UCSD-AML1 (cell line): Measurements from ENCODE around the gene PIP4K2A.
A peak's percentile ranks its signal among the peaks of the same experiment; 100 is the strongest.

Experiments
- DNase-seq: peaks from one replicate; lab custom pipeline; 2025; ENCODE audit not compliant: unreplicated experiment; lab: John Stamatoyannopoulos, UW

The PIP4K2A gene

DNA sequence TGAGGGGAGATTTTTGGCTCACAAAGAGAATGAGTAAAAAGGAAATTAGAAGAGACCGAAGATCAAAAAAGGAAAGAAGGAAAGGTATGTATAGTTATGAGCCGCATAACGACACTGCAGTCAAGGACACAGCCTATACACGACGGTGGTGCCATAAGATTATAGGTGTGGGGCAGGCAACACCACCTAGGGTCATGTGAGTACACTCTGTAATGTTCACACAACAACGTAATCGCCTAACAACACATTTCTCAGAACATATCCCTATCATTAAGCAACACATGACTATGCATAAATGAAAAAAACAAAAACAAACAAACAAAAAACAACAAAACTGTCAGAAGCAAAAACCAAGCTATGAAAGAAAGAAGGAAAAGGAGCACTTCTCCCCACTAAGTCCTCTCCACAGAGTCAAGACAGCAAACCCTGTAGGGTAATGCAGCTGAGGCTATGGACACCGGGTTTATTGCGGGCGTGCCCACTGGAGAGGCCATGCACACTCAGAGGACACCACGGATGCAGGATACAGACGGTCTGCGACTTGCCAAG, 45.1 kb downstream of the PIP4K2A start:
- no peak for DNase-seq

GRCh38 chr10:22667093-22667480, 47.3 kb downstream of the PIP4K2A start:
- no peak for DNase-seq

GRCh38 chr10:22666287-22667092, 47.9 kb downstream of the PIP4K2A start:
- peak; percentile 41 for DNase-seq

- no peak for DNase-seq
These were observed 49.0 kb downstream of the PIP4K2A start for GRCh38 chr10:22665329-22665728.

DNA sequence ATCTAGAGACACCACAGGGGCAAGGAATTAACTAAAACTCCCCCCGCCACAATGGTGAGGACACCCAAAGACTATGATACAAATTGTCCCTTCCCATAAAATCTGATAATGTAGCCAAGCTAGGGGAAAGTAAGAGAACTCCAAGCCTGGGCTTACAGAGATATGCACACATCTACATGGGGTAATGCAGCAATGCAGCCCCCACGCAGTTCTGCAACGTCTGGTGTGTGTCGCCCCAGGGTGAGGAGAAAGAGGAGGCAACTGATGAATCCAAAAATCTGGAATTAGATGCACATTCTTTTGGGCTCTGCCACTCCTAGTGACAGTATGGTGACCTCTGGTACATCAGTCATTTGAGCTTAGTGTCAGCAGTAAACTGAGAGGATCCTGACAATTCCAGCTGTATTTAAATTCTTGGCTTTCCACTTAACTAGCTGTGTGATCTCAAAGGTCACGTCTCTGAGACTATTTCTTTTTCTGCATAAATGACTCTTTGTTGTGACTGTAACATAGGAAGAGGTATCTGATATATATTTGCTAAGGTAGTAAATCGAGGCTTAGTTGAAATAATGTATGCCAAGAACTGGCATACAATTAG, 51.5 kb downstream of the PIP4K2A start:
- DNase-seq: no peak

DNA sequence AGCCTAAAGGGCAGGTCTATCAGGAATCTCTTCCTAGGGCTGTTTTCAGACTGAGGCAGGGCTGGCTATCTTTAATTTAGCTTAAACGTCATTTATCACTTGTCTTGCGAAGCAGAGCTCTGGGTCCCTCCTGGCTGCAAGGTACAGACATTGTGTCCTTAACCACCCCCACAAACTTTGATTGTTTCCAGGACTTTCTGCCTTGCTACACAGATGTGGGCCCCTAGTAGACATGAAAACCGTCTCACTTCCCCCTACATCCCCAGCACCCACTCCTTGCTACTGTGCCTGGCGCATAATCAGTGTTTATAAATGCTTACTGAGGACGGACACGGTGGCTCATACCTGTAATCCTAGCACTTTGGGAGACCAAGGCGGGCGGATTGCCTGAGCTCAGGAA, 54.5 kb downstream of the PIP4K2A start:
- no peak for DNase-seq

DNA sequence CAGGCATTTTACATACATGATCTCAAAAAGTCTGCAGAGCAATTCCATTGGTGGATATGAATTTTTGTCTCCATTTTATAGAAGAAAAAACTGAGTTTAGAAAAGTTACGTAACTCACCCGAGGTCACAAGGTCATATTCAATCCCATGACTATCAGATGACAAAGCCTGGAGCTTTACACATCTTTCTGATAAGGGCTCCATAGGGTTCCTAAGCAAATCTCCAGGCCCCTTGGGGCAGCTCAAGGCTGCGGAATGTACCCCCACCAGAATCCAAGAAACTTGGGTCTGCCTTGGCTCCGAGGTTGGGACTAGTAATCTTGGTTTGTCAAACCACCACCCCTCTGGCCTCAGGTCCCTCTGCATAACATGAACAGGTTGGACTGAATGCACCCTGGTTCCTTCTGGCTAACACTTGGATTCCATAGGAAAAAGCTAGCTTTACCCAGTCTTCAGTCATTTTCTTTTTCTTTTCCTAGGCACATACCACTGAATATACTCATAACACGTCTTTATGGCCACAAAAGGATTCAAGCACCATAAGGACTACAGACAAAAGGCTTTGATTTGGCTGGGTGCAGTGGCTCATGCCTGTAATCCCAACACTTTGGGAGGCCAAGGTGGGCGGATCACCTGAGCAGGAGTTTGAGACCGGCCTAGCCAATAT, 55.5 kb downstream of the PIP4K2A start:
- no peak for DNase-seq

GRCh38 chr10:22657566-22658225, 56.7 kb downstream of the PIP4K2A start:
- no peak for DNase-seq

DNA sequence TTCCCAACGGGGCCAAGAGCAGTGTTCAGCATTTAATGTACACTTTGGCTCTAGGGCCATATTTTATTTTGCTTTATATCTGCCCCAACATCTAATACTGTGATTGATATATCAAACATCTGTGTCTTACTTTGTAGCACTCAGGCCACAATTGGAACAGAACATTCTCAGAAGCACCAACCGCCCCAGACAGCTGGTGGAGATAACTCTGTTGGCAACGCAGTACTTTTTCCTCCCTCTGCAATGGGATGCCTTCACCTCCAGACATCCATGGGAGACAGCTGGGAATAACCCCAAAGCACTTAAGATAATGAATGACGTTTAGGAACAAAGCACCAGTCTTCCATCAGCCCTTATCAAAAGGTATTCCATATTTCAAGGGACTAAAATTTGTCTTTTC, 57.4 kb downstream of the PIP4K2A start:
- DNase-seq: no peak

DNA sequence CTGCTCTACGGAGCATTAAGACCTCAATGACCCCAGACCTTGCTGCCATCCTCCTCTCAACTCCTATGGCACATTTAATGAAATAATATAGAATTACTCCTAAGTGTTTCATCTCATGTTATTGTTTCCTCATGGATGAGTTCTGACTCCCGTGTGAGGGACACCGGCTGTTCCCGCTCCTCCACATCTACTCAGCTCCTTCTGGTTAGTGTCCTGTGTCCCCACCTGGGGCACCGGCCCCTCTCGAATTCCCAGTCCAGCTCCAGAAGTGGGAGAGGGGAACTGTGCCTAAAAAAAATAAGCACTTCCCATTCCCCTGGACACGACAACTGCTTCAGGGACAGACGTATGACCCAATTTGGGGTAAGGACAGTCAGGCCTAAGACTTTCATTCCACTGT, 58.3 kb downstream of the PIP4K2A start:
- DNase-seq: no peak

DNA sequence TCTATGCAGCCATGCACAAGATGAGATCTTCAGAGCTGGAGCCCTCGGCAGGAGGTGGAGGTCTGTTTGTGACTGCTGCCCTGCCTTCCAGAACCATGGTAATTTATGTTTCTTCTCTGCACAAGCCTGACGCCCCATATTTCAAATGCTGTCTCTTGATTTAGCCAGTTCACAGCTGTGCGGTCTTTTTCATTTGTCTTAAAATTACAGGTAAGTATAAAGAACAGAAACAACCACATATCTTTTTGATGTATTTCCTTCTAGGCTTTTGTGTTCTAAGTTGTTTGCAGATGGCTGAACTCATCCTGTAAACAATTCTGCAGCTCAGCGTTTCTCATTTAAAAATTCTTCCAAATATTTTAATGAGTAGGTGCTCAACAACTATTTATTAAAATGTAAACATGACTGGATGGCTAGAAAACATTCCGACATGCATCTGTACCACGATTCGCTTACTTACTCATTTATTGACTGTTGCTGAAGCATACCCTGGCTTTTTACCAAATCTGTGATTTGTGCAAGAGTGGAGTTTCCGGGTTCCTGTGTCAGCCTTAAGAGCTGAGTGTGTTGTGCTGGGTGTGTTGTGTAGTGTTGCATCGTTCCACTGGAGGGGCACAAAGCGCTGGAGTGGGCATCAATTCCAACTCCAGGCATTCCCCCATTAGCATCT, 58.9 kb downstream of the PIP4K2A start:
- DNase-seq: no peak

- DNase-seq: peak; percentile 36
These were observed 61.3 kb downstream of the PIP4K2A start for GRCh38 chr10:22652988-22653481.

DNA sequence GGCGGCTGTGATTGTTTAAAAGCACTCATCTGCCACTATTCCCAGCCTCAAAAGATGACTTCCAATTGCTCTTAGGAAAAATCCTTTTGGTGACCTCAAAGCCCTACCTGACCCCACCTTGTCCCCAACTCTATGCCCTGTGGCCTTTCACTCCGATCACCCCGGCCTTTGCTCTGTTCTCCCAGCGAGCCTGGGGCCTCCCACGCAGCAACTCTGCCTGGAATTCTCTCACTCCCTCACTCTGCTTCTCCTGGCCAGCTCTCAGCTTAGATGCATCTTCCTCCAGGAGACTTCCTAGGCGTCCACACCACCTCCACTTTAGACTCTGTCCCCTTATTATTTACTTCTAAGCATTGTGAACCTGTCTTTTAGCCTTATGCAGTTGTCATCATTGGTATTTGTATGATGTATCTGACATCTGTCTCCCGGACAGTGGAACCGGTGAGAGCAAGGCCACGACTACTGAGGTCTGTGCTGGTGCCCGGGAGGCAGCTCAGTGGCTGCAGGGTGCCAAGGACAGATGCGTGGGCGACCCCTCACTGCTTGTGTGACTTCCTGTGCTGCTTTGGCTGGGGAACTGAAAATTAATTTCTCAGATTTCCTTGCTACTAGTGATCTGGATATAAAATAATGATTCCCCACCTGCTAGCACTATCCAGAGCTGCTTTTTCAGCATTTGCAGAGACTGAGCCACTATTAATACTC, 63.0 kb downstream of the PIP4K2A start:
- DNase-seq: no peak

- no peak for DNase-seq
These were observed 64.4 kb downstream of the PIP4K2A start for GRCh38 chr10:22649994-22650393.

- DNase-seq: no peak
These were observed 65.0 kb downstream of the PIP4K2A start for GRCh38 chr10:22649390-22649841.

DNA sequence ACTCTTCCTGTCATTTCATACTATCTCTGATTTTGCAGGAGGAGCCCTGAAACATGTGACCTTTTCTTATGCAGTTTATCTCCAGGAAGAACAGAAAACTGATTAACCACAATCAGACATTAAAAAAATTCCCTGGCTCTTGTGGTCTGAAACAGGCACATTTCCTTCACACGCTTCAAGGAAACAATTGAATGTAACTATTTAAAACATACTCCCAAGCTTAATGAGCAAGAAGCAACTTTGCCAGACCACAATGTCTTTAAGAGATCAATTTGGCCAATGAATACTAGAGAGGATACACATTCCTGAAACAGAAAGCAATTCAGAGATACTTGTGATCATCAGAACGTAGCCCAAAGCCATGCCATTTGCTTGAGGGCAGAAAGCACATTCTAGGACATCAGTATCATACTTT, 65.8 kb downstream of the PIP4K2A start:
- no peak for DNase-seq

DNA sequence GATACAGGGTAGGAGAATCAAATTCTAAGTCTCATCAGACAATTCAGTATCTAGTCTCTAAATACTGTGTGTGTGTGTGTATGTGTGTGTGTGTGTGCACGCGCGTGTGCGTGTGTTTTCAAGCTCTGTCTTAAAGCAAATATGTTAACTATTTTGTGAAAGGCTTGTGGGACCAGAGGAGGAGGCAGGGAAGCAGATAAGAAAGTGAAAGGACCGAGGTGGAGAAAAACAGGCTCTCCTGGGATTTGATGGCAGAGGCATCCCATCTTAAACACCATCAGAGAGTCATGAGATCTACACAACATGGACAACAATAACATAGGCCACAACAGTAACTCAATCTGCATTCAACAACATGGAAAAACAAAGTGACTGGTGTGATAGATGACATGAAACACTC, 67.1 kb downstream of the PIP4K2A start:
- DNase-seq: no peak

DNA sequence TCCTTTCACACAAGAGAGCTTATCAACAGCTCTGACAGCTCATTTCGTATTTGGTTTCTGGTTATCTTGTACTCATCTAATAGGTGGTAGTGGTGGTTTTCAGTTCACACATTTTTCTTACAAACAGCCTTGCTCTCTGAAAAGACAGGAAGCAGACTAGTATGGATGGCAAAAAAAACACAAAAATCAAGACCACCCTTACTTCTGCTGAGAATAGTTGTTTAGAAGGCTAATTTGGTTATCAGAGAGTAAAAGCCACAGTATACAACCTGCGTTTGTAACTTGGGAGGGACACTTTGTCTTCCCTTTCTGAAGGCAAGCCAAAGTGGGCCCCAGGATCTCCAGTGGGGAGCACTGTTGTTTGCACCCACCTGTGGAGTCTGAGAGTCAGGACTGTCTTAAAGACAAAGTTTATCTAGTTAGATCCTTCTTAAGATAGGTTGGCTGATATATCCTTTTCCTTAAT, 68.0 kb downstream of the PIP4K2A start:
- DNase-seq: no peak

GRCh38 chr10:22644222-22644621, 70.2 kb downstream of the PIP4K2A start:
- DNase-seq: no peak

DNA sequence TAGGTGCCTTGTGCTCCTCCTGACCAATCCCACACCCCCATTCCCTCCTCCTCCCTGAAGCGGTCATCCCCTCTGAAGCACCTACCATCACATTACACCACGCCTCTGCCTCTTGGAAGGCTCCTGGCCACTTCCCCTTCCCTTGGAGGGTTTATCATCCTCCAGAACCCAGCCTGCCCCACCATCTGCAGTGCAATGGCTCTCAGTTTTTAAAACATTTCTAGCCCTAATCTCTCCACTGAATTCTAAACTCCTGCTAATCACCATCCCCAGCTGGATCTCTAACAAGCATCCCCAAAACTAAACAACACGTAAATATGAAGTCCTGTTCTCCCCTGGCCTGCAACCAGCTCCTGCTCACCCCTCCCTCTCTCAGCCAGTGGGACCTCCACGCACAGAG, 70.6 kb downstream of the PIP4K2A start:
- no peak for DNase-seq
